GM18511 (cell line): ENCODE measurements around the gene CCDC87.
"Not testable (repeated sequence)": the region's sequence is repeated elsewhere in the genome, so short reads cannot be mapped to it uniquely, and the experiment has no call there.

Experiments
- ATAC-seq: cut with Tn5 transposase; IDR thresholded peaks from one replicate; pipeline ENCODE4 v1.9.1; 2021; ENCODE audit warnings: mild to moderate bottlenecking, moderate library complexity; ENCODE audit not compliant: unreplicated experiment

The CCDC87 gene

DNA sequence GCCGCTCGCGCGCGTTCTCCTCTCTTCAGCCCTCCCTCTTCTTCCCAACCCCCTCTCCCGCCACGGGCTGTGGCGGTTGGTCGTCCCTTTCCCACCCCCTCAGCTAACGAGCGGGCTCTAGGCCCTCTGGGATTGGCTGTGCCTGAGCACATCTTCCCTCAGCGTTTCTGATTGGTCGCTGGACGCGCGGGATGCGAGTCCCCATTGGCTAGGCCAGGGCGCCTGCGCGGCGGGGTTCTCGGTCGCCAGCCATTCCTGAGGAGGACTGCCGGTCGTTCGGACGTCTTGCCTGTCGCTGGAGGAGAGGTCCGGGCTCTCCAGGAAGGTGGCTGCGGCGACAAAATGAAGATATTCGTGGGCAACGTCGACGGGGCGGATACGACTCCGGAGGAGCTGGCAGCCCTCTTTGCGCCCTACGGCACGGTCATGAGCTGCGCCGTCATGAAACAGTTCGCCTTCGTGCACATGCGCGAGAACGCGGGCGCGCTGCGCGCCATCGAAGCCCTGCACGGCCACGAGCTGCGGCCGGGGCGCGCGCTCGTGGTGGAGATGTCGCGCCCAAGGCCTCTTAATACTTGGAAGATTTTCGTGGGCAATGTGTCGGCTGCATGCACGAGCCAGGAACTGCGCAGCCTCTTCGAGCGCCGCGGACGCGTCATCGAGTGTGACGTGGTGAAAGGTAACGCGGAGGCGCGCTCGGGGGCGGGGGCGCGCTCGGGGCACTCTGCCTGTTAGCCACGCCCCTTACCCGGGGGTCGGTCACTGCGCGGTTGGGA lies 23.7 kb upstream of the CCDC87 start, which contains the start of gene RBM14:
RBM14 (plus strand) TSS at position 252 of the 776 bp plus-strand sequence; CDS start at position 343, 91 bp downstream.
- ATAC-seq, result peak; percentile 91

DNA sequence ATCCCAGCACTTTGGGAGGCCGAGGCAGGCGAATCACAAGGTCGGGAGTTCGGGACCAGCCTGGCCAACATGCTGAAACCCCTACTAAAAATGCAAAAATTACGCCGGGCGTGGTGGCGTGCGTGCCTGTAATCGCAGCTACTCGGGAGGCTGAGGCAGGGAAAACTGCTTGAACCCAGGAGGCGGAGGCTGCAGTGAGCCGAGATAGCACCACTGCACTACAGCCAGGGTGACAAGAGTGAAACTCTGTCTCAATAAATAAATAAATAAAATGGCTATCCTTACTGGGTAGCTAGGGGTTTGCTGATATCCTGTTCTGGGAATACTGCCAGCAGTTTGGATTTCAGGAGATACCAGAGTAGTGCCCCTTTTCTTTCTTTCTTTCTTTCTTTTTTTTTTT lies 21.2 kb upstream of the CCDC87 start:
- ATAC-seq, result no peak

DNA sequence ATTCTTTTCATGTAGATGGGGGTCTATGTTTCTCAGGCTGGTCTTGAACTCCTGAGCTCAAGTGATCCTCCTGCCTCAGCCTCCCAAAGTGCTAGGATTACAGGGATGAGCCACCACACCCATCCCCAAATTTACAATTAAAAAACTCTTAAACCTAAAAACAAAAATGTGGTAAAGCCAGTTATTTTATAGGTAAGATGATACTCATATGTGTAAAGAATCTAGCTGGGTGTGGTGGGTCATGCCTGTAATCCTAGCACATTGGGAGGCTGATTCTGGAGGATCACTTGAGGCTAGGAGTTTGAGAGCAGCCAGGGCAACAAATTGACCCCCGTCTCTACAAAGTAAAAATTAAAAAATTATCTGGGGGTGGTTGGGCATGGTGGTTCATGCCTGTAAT lies 19.6 kb upstream of the CCDC87 start:
- no peak for ATAC-seq

DNA sequence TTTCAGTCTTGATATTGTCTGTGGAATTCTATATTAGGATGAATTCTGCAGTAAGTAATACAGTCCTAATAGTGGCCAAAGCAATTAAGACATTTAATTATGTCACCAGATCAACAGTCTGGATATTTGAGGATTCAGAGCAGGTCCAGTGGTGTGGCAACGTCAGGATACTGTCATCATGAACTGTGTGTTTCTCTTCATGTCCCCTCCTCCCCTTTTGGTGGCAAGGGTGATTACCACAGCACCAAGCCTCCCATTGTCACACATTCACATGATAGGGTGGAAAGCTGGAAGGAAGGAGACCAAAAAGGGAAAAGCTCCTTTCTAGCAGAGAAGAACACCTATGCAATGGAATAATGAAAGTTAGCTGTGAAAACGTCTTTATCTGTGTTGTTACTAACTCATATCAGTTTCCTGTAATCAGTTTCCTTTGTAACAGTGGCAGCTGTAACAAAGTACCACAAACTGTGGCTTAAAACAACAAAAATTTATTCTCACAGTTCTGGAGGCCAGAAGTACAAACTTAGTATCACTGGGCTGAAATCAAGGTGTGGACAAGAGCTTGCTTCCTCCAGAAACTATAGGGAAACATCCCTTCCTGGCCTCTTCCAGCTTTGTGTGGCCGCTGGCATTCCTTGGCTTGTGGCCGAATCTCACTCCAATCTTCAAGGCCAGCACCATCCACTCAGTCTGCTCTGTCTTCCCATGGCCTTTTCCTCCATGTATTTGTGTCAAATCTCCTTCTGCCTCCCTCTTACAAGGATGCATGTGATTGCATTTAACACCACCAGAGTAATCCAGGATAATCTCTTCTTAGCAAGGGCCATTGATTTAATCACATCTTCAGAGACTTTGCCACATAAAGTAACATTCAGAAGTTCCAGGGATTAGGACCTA lies 17.1 kb upstream of the CCDC87 start:
- ATAC-seq, result no peak

DNA sequence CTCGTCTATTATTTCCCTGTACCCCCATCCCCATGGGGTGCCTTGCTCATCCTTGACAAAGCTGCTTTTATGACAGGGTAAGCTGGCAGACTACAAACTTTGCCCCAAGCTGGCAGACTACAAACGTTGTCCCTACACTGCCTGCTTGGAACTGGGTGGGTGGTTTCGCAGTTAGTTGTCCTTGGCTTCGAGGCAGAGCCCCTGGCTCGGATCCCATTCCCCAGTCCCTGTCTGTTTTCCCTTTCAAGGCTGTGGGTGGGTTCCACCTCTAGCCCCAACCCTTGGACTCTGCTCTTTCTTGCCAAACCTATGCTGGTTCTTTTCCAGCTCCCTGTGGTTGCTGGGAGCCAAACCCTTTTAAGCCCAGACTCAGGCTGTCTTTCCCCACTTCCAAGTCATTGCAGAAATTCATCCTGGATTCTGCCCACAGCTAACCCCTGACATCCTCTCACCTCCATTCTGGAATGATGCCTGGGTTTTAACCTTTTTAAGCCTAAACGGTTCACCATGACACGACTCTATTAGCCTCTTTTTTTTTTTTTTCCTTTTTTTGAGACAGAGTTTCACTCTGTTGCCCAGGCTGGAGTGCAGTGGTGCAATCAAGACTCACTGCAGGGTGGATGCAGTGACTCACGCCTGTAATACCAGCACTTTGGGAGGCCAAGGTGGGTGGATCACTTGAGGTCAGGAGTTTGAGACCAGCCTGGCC lies 14.4 kb upstream of the CCDC87 start:
- no peak for ATAC-seq

DNA sequence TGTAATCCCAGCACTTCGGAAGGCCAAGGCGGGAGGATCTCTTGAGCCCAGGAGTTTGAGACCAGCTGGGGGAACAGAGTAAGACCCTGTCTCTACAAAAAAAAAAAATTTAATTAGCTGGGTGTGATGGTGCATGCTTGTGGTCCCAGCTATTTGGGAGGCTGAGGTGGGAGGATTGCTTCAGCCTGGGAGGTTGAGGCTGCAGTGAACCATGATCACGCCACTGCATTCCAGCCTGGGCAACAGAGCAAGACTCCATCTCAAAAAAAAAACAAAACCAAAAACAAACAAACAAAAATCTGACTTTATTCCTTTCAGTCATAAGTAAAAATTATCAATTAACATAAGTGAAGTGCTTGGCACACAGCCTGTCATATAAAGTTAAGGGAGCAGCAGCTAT lies 13.7 kb upstream of the CCDC87 start:
- ATAC-seq, result not testable (repeated sequence)

DNA sequence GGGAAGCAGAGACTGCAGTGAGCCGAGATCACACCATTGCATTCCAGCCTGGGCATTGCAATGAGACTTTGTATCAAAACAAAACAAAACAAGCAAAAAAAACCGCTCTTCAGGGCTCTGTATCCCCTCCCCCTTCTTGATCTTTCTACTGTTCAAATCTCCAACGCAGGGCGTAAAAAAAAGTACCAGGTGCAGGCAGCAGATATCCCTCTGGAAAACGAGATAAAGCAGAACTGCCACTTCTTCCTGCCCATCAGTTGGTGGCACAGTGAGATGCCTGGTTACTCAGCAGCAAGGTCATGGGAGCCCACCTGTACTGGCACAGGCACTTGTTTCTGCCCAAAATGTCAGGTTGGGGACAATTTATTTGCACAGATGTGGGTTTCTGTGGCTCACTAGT lies 11.3 kb upstream of the CCDC87 start:
- ATAC-seq, result no peak

DNA sequence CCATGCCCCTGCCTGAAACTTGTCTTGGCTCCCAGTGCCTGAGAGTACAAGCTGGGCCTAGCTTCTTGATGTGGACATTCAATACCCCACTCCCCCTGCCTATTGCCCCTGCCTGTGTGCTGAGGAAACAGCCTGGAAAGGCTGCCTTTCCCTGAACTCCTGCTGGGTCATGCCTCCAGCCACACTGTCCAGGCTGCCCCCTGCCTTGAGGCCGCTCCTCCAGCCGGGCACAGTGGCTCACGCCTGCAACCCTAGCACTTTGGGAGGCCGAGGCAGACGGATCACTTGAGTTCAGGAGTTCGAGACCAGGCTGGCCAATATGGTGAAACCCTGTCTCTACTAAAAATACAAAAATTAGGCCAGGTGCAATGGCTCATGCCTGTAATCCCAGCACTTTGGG lies 10.2 kb upstream of the CCDC87 start:
- ATAC-seq, result no peak

DNA sequence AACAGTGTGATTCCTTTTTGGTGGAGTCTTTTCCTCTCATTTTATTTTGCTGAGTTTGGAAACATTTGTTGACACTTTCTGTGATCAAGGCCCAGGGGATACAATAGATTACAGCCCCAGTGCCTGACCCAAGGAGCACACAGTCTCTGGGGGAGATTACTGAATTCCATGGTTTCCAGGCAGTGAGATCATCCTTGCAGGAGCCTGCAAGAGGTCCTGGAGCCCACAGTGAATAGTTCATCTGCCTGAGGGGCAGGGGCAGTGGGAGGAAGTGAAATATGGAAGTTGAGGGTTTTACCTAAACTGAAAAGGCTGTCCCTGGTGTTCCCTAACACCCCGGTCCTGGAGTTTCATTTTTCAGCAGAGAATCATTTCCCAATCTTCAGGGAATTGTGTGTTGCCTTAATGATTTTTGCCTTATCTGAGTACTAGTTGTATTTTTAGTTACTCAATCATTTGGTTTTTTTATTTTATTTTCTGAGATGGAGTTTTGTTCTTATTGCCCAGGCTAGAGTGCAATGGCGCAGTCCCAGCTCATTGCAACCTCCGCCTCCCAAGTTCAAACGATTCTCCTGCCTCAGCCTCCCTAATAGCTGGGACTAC lies 7.9 kb upstream of the CCDC87 start:
- ATAC-seq, result no peak

DNA sequence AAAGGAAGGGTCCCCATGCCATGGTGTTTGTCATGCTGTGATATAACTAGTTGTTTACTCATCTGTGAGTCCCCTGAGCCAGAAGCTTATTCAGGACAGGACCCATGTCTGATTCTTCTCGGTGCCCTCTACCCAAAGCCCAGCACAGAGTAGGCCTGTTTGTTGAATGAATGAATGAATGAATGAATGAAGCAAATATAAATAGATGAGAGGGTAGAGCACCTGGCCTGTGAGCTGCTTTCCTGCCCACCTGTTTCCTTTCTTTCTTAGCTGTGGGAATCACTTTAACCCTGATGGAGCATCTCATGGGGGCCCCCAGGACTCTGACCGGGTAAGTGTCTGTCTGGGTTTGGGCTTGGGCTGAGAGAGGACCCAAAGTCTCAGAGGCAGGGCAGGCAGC lies 7.4 kb upstream of the CCDC87 start:
- no peak for ATAC-seq

DNA sequence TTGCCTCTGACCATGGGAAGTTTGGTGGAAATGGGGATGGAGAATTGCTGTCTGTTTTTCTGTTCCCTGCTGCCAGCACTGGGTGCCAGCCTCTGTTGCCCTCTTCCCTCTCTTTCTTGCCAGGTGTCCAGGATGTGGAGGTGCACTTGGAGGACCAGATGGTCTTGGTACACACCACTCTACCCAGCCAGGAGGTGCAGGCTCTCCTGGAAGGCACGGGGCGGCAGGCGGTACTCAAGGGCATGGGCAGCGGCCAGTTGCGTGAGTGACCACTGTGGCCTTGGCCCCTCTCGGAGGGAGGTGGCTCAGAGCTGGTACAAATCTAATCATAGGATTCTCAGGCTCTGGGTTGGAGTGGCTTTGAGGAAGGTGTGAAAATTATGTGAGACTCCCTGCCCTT lies 6.1 kb upstream of the CCDC87 start:
- no peak for ATAC-seq

DNA sequence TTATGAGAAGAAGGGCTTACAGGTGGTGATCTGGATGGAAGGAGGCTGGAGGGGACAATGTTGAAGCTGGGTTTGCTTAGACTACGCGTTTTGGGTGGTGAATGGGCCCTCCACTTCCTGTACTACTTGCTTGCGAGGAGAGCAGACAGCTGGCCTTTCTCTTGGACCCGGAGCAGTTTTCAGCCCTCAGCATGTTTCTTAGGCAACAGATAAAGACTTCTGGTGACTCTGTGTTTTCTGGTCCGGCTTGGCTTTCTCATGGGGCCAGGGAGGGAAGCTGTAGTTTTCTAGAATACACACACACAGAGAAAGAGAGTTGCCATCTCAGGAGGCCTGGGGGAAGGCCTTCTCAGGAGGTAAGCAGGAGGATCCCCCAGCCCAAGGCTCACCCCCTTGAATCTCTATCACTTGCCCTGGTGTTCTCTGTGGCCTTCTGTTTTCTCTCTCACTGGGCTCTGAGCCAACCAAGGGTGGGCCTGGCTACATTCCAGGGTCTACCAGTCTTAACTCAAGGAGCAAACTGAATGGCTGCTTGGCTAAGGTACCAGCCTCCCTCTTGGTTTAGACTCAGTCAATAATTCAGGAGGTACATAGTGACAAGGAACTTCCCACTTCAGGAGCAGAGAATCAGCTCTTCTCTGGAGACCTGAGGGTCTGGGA lies 2.5 kb upstream of the CCDC87 start:
- ATAC-seq, result no peak

DNA sequence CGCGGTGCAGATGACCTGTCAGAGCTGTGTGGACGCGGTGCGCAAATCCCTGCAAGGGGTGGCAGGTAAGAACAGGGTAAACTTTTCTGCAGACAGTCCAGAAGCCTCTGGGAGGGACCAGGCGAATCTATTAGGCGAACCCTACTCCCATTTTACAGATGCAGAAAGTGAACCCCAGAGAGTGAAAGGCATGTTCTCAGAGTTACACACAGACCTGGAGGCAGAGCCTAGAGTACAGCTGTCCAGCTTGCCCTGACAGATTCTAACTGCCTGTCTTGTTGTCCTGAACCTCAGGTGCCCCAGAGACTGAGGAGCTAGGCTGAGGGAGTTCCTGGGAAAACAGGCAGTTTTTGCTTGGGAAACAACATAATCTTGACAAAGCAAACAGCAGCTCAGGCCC lies 787 bp upstream of the CCDC87 start:
- no peak for ATAC-seq

DNA sequence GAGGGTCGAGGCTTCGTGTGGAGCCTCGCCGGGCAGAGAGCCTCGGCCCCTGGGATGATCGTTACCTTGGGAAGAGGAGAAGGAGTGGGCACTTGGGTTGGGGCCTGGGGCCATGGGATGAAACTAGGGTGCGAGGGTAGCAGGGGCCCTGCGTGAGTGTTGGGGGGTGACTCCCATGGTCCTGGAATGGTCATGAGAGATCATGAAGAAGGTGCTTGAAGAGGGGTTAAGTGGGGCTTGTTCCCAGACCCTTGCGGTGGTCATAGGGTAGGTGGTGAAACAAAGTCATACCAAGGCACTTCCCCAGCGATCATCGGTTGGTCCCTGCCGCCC lies 406 bp upstream of the CCDC87 start:
- no peak for ATAC-seq

DNA sequence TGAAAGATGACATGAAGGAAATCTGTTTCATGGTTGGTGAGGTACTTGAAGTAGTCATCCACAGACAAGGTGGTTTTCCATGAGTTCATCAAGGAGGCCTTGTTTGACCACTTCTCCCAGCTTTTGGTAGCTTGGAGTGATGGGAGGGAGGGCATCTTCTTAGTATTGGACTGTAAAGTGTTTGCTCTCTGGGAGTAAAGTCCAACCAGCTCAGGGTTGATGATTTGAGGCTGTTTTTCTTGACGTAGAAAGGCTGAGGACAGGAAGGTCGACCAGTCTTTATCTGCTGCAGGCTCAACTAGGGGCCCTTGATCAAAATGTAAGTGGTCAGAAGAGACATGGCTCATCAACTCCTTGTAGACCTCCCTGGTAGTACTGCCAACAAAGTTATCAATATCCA lies 1.7 kb downstream of the CCDC87 start:
- ATAC-seq, result no peak

DNA sequence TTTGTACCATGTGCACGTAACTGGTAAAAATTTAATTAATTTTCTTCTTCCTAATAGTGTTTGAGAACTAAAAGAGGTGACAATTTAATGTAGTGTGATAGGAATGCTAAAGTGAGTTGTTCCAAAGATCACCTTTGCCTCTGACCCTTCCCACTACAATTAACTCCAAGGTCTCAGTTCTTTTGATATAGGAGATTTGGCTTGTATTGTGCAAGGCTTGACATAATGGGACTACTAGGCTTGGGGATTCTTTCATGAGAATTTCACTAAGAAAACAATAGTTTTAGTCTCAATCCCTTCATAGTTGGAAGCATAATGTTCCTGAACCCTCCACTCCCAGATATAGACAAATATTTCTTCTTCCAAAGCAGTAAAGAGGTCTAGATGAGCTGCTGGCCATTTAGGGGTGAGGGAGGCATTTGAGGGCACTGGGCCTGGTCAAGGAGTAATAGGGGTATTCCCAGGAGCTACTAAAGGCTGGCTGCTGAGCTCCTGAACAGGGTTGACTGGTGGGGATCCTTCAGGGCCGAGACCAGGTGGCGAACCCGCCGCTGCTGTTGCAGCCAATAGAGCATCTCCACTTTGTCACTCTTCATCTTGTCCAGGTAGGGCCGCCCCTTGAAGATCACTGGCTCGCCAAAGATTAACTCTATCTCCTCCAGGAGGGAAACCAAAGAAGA lies 2.7 kb downstream of the CCDC87 start:
- ATAC-seq, result no peak

DNA sequence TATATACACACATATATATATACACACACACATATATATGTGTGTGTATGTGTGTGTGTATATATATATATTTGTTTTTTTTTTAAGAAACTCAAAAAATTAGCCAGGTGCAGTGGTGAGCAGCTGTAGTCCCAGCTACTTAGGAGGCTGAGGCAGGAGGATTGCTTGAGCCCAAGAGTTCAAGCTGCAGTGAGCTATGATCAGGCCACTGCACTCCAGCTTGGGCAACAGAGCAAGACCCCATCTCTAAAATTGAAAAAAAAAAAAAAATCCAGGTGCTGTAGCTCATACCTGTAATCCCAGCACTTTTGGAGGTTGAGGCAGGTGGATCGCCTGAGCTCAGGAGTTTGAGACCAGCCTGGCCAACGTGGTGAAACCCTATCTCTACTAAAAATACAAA lies 3.5 kb downstream of the CCDC87 start:
- ATAC-seq, result not testable (repeated sequence)

DNA sequence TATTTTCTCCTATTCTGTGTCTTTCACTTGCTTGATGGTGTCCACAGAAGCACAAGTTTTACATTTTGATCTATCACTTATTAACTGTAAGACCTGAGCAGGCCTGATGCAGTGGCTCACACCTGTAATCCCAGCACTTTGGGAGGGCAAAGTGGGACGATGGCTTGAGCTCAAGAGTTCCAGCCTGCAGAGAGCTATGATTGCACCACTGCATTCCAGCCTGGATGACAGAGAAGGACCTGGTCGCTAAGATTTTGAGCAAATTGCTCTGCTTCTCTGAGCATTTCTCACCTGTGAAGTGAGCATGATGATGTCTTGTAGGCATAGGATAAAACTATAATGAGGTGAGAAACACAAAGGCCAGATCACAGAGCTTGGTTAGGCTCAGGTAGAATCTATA lies 6.7 kb downstream of the CCDC87 start:
- no peak for ATAC-seq

DNA sequence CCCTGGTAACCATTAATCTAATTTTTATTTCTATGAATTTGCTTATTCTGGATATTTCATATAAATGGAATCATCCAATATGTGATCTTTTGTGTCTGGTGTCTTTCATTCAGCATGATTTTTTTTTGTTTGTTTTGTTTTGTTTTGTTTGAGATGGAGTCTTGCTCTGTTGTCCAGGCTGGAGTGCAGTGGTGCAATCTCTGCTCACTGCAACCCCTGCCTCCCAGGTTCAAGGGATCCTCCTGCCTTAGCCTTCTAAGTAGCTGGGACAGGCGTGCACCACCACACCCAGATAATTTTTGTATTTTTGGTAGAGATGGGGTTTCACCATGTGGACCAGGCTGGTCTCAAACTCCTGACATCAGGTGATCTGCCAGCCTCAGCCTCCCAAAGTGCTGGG lies 7.4 kb downstream of the CCDC87 start:
- not testable (repeated sequence) for ATAC-seq

DNA sequence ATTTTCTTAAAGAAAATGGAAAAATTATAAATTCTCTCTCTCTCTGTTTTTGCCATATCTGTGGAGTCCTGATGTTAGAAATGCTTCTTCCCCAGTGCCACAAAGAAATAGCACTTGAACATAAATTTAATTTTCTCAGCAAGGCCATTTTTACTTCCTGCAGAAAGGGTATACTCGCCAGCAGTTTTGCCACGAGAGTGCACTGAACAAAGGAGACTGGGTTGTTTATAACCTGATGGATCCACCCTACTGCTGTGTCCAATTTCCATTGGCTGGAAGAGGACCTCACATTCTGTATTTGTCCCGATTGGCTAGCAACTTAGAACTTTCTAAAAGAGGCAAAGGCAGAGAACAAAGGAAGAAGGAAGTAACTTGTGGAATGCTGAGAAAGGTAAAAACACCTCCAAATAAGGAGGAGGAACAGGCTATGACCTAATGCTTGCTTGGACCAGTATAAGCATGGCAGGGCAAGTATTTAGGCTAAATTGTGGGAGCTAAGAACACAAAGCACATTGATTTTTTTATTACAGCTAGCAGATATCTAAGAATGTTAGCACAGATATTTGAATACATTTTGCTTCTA lies 10.2 kb downstream of the CCDC87 start:
- not testable (repeated sequence) for ATAC-seq
